AG04450 (cell line): ENCODE results near the gene DNAJA4. TPM values are rescaled to one million over a fixed set of nuclear protein-coding genes. Genes with fewer than 3 reads are reported as not detected.

Experiments
- CTCF ChIA-PET: fragments of 300-600, 350-600 bp; formaldehyde crosslinking; extraction: SDS; loops from one replicate; lab custom pipeline; 2022; ENCODE audit warnings: antibody characterized with exemption, inconsistent platforms; lab: Charles Lee
- POLR2A ChIA-PET: fragments of 350-600 bp; formaldehyde crosslinking; extraction: SDS; loops from one replicate; lab custom pipeline; 2021; ENCODE audit warnings: antibody characterized with exemption, inconsistent platforms; lab: Yijun Ruan, JAX
- DNase-seq: peaks from one replicate; pipeline ENCODE4 v3.0.0-alpha.2; 2011; ENCODE audit warnings: low read depth, low spot score
- H3K27ac ChIP-seq: one replicate; pipeline ENCODE4 v1.5.1; 2012; ENCODE audit warnings: low read depth, low read length, control low read depth
- H3K27me3 ChIP-seq: one replicate; pipeline ENCODE4 v1.6.0; 2012; ENCODE audit warnings: low read length; ENCODE audit not compliant: control insufficient read depth, insufficient read depth
- H3K4me3 ChIP-seq: 2 replicates; pipeline ENCODE4 v1.5.1; 2011; ENCODE audit warnings: mild to moderate bottlenecking, low read depth, low read length, control low read depth
- H3K9me3 ChIP-seq: 2 replicates; pipeline ENCODE4 v1.5.1; 2012; ENCODE audit warnings: low read length; ENCODE audit not compliant: control insufficient read depth, insufficient read depth
- polyA plus RNA-seq: library from polyadenylated mRNA; depleted of rRNA; stranded (reverse); fragments of >200 nt; gene quantifications from 2 replicates; pipeline ENCODE4 v1.2.3, GENCODE V29; 2011
- TF ChIP-seq, protein P1 (sequence below): IDR thresholded peaks from 2 replicates; pipeline ENCODE4 v1.5.1; 2011; ENCODE audit warnings: low read depth, low read length, control low read depth, inconsistent platforms

Gene DNAJA4
- polyA plus RNA-seq, 1 experiment = 2.5 TPM

DNA sequence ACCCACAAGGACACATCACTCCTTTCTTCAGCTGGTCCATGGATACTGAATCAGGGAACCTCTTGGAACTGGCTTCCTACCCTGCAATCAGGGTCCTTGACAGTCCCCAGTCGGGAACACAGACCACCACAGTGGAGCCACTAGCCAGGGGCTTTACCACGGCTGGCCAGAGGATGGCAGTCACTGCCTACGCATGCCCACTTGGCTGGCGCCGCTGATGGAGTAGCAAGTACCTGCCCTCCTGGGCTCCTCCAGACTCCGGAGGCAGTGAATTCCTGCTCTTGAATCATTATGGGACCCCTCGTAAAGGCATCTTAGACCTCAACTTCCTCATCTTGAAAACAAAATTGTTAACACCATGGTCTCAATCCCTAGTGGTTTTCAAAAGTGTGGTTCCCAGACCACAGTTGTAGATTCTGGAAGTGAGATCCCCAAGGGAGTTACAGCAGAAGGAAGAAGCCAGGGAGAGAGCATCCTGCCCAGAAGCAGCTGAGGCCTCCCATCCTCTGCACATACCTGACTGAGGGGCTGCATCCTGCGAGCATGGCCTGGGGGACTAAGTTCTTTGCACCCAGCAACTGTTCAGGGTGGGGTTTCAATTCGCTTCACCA lies 44.2 kb downstream of the DNAJA4 start:
- DNase-seq = peak; percentile 33
- peaks cover 7% of the 10 kb centered on the region; the same call in 1 of the 2 replicates for H3K9me3 ChIP-seq
- H3K27ac ChIP-seq = no peak overlapping the region
- ChIA-PET CTCF (interaction anchor here (0.7 to 9.1 kb wide), 17 partner anchors 8 to 401 kb away, joined by 3 to 112 read pairs (median 4); partner anchors contain the start of genes IREB2 and SKIC8), POLR2A (no interaction called here)
- peaks cover 7% of the 10 kb centered on the region for H3K27me3 ChIP-seq
- H3K4me3 ChIP-seq = no peak overlapping the region
- TF ChIP-seq, protein P1, sequence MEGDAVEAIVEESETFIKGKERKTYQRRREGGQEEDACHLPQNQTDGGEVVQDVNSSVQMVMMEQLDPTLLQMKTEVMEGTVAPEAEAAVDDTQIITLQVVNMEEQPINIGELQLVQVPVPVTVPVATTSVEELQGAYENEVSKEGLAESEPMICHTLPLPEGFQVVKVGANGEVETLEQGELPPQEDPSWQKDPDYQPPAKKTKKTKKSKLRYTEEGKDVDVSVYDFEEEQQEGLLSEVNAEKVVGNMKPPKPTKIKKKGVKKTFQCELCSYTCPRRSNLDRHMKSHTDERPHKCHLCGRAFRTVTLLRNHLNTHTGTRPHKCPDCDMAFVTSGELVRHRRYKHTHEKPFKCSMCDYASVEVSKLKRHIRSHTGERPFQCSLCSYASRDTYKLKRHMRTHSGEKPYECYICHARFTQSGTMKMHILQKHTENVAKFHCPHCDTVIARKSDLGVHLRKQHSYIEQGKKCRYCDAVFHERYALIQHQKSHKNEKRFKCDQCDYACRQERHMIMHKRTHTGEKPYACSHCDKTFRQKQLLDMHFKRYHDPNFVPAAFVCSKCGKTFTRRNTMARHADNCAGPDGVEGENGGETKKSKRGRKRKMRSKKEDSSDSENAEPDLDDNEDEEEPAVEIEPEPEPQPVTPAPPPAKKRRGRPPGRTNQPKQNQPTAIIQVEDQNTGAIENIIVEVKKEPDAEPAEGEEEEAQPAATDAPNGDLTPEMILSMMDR = peak; percentile 95

DNA sequence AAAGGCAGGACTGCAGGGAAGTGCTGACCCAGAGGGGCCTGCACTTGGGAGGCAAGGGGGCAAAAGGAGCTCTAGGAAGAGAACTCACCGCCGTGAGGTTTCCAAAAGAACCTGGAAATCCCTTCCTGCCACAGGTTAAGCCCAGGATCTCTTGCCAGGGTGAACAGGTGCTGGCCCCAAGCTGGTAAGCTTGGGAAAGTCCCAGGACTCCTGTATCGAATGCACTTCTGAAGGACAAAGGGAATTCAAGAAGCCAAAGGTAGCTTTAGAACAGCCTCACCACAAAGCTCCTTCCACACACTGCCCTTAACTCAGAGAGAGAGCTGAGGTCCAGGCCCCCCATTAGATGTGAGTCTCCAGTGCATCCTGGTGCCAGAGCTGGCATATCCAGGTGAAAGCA lies 46.9 kb downstream of the DNAJA4 start:
- Histone ChIP-seq H3K27me3 (peaks cover 18% of the 10 kb centered on the region), H3K9me3 (no peaks in the 10 kb centered on the region), H3K27ac (no peak overlapping the region), H3K4me3 (no peak overlapping the region)
- ChIA-PET POLR2A (no interaction called here), CTCF (interaction anchor here (7.5 to 9.1 kb wide), 2 partner anchors 106 to 111 kb away, joined by 58 to 112 read pairs; no protein-coding TSS in a partner anchor)
- DNase-seq = no peak
- TF ChIP-seq, protein P1 = no peak

DNA sequence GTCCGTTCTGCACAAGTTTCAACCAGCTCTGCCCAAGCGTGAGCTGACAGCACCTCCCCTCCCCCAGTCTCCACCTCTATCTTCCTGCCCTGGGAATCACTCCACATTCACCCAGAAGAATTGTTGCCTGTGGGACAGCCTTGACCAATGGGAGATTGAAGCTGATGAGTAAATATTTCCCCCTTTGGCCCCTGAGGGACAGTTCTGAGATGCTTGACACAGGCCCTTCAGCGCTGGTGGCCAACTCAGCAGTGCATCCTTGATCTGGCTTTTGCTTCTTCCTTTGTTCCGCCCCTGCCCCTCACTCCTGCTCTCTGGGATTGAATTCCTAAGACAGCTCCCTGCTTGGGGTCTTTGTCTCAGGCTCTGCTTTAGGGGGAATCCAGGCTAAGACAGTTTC lies 48.2 kb downstream of the DNAJA4 start:
- ChIA-PET CTCF (interaction anchor here (0.7 to 7.5 kb wide), 3 partner anchors 105 to 172 kb away, joined by 4 to 58 read pairs (median 4); no protein-coding TSS in a partner anchor), POLR2A (no interaction called here)
- TF ChIP-seq, protein P1 = no peak
- Histone ChIP-seq H3K9me3 (no peaks in the 10 kb centered on the region), H3K4me3 (no peak overlapping the region), H3K27me3 (peaks cover 18% of the 10 kb centered on the region), H3K27ac (no peak overlapping the region)
- DNase-seq = no peak

DNA sequence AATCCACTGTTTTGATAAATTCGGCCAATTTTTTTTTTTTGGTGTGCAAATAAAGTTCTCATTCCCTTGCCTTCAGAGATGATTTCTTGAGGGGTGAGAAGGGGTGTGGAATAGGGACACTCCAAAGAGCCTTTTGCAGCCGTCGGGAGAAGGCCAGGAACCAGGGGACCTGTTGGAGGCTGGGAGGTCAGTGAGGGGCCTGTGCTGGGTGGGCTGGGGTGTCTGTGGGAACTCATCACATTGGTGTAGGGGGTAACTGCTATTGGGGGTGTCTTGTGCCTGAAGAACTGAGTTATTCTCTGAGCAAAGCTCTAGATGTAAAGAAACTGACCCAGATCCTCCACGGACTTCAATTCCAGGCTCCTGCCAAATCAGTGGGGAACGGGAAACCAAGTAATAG lies 48.6 kb downstream of the DNAJA4 start:
- no peak overlapping the region for H3K4me3 ChIP-seq
- TF ChIP-seq, protein P1 = no peak
- H3K27ac ChIP-seq = no peak overlapping the region
- no peaks in the 10 kb centered on the region for H3K9me3 ChIP-seq
- POLR2A ChIA-PET = no interaction called here
- H3K27me3 ChIP-seq = peaks cover 18% of the 10 kb centered on the region
- CTCF ChIA-PET = interaction anchor here (0.7 to 7.5 kb wide), 3 partner anchors 104 to 171 kb away, joined by 4 to 58 read pairs (median 4); no protein-coding TSS in a partner anchor
- no peak for DNase-seq

DNA sequence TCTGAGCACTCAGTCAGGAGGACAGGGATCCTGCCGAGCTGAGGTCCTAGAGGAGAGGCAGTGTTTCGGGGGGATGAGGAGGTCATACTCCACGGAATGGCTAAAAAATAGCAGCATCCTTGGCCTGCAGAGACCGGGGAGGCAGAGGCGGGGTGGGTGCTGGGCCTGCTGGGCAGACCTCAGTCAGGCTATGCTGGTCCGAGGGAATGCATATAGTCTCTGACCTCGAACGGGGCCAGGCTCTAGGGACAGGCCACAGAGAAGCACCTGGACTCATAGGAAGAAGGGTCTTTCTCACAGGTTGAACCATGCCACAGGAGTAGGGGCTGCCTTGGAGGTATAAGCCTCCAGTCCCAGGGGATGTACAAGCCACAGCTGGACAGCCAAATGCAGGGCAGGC lies 49.0 kb downstream of the DNAJA4 start:
- CTCF ChIA-PET = no interaction called here
- TF ChIP-seq, protein P1 = no peak
- H3K27ac ChIP-seq = no peak overlapping the region
- H3K9me3 ChIP-seq = no peaks in the 10 kb centered on the region
- H3K4me3 ChIP-seq = no peak overlapping the region
- POLR2A ChIA-PET = no interaction called here
- DNase-seq = no peak
- H3K27me3 ChIP-seq = peaks cover 18% of the 10 kb centered on the region
